Measurements from ENCODE around the gene PRKAA2.
"Not testable (repeated sequence)": the region's sequence is repeated elsewhere in the genome, so short reads cannot be mapped to it uniquely, and the experiment has no call there.

PRKAA2 gene

GRCh38 chr1:56644919-56645676 is at the start of gene PRKAA2:
Gene PRKAA2 (plus strand): TSS chr1:56645314. CDS start chr1:56645388, 74 bp downstream.
- DNase-seq (ENCODE audit: low read depth in 2 of 2), result no peak

GRCh38 chr1:56595397-56596191 is 49.5 kb upstream of the PRKAA2 start:
- DNase-seq (ENCODE audit: low read depth in 2 of 2), result not testable (repeated sequence)

- DNase-seq (ENCODE audit: low read depth in 2 of 2), result not testable (repeated sequence)
Observed at GRCh38 chr1:56610097-56610496, 35.0 kb upstream of the PRKAA2 start.

- DNase-seq (ENCODE audit: low read depth in 2 of 2), result not testable (repeated sequence)
Observed at GRCh38 chr1:56610770-56611169, 34.3 kb upstream of the PRKAA2 start.

- no peak for DNase-seq (ENCODE audit: low read depth in 2 of 2)
Observed at GRCh38 chr1:56617141-56617540, 28.0 kb upstream of the PRKAA2 start.

GRCh38 chr1:56625819-56626440 is 19.2 kb upstream of the PRKAA2 start:
- DNase-seq (ENCODE audit: low read depth in 2 of 2), result no peak

- no peak for DNase-seq (ENCODE audit: low read depth in 2 of 2)
Observed at GRCh38 chr1:56626546-56626945, 18.6 kb upstream of the PRKAA2 start.

GRCh38 chr1:56627019-56627635 is 18.0 kb upstream of the PRKAA2 start:
- DNase-seq (ENCODE audit: low read depth in 2 of 2), result no peak

- no peak for DNase-seq (ENCODE audit: low read depth in 2 of 2)
Observed at GRCh38 chr1:56627636-56628039, 17.5 kb upstream of the PRKAA2 start.

- DNase-seq (ENCODE audit: low read depth in 2 of 2), result no peak
Observed at GRCh38 chr1:56630786-56631185, 14.3 kb upstream of the PRKAA2 start.

- DNase-seq (ENCODE audit: low read depth in 2 of 2), result no peak
Observed at GRCh38 chr1:56631901-56632300, 13.2 kb upstream of the PRKAA2 start.

- DNase-seq (ENCODE audit: low read depth in 2 of 2), result no peak
Observed at GRCh38 chr1:56634981-56635380, 10.1 kb upstream of the PRKAA2 start.

GRCh38 chr1:56638248-56638647 is 6.9 kb upstream of the PRKAA2 start:
- no peak for DNase-seq (ENCODE audit: low read depth in 2 of 2)

GRCh38 chr1:56639211-56639610 is 5.9 kb upstream of the PRKAA2 start:
- no peak for DNase-seq (ENCODE audit: low read depth in 2 of 2)

GRCh38 chr1:56643661-56644060 is 1.5 kb upstream of the PRKAA2 start:
- no peak for DNase-seq (ENCODE audit: low read depth in 2 of 2)

- no peak for DNase-seq (ENCODE audit: low read depth in 2 of 2)
Observed at GRCh38 chr1:56644064-56644918, 823 bp upstream of the PRKAA2 start.

- no peak for DNase-seq (ENCODE audit: low read depth in 2 of 2)
Observed at GRCh38 chr1:56645677-56646305, 677 bp downstream of the PRKAA2 start.

- no peak for DNase-seq (ENCODE audit: low read depth in 2 of 2)
Observed at GRCh38 chr1:56646611-56647010, 1.5 kb downstream of the PRKAA2 start.

- DNase-seq (ENCODE audit: low read depth in 2 of 2), result no peak
Observed at GRCh38 chr1:56647106-56647505, 2.0 kb downstream of the PRKAA2 start.

- DNase-seq (ENCODE audit: low read depth in 2 of 2), result no peak
Observed at GRCh38 chr1:56648546-56648945, 3.4 kb downstream of the PRKAA2 start.

Data from stimulated activated CD4-positive, alpha-beta T cell treated with anti-CD3 and anti-CD28 coated beads, Interleukin-15, amount 100 ng/mL, for 48 hours (primary cell).